Peyer's patch (tissue), 4 donors: ENCODE results near the gene KLHDC8B.
"Not testable (repeated sequence)": the region's sequence is repeated elsewhere in the genome, so short reads cannot be mapped to it uniquely, and the experiment has no call there.

Source experiments
- POLR2A ChIP-seq, 2 donors: fragments of 450-650 bp; IDR thresholded peaks; one replicate each; pipeline ENCODE4 v1.5.1; 2017; ENCODE audit warnings: antibody characterized with exemption in 2 of 2, mild to moderate bottlenecking in 2 of 2, moderate library complexity in 2 of 2
- TF ChIP-seq, protein P1 (sequence below), 6 experiments: fragments of 450-650 bp in 4 of 6; fragments of 200-600 bp in 2 of 6; sonication (generic) in 1 of 6; IDR thresholded peaks; one replicate each; pipeline ENCODE4 v1.5.1; 2017 to 2019; ENCODE audit warnings: antibody characterized with exemption in 6 of 6, mild to moderate bottlenecking in 3 of 6, moderate library complexity in 1 of 6

- TF ChIP-seq, protein P1, sequence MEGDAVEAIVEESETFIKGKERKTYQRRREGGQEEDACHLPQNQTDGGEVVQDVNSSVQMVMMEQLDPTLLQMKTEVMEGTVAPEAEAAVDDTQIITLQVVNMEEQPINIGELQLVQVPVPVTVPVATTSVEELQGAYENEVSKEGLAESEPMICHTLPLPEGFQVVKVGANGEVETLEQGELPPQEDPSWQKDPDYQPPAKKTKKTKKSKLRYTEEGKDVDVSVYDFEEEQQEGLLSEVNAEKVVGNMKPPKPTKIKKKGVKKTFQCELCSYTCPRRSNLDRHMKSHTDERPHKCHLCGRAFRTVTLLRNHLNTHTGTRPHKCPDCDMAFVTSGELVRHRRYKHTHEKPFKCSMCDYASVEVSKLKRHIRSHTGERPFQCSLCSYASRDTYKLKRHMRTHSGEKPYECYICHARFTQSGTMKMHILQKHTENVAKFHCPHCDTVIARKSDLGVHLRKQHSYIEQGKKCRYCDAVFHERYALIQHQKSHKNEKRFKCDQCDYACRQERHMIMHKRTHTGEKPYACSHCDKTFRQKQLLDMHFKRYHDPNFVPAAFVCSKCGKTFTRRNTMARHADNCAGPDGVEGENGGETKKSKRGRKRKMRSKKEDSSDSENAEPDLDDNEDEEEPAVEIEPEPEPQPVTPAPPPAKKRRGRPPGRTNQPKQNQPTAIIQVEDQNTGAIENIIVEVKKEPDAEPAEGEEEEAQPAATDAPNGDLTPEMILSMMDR (IDR thresholded peaks at IDR 0.05) = not testable (repeated sequence)
- not testable (repeated sequence) for TF ChIP-seq POLR2A (IDR thresholded peaks at IDR 0.05)
These were observed 45.3 kb downstream of the KLHDC8B start for GRCh38 chr3:49216687-49217086.
